ENCODE data around the gene SMG9. TPM values are rescaled to one million over a fixed set of nuclear protein-coding genes. Genes with fewer than 3 reads are reported as not detected.

Gene SMG9
- total RNA-seq, 3 donors from 2014 or later (not counting 1 experiment from before 2014, with no cell fraction given), result 23.3 to 37.4 (median 28.3) TPM

DNA sequence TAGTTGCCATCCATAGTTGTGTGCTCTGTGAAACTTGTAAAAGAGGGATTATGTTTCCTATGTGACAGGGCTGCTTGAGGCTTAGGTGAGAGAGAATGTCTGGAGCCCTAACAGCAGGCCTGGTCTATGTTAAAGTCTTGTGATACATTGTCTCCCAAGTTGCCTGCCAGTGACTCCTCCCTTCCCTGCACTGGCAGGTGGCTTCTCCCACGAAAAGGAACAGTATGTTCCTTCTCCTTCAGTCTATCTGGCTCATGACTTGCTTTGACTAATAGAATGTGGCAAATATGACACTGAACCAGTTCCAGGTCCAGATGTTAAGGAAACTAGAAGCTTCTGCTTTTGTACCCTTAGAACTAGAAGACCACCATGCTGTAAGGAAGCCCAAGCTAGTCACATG is 31.9 kb upstream of the SMG9 start:
- TF ChIP-seq, protein P1, sequence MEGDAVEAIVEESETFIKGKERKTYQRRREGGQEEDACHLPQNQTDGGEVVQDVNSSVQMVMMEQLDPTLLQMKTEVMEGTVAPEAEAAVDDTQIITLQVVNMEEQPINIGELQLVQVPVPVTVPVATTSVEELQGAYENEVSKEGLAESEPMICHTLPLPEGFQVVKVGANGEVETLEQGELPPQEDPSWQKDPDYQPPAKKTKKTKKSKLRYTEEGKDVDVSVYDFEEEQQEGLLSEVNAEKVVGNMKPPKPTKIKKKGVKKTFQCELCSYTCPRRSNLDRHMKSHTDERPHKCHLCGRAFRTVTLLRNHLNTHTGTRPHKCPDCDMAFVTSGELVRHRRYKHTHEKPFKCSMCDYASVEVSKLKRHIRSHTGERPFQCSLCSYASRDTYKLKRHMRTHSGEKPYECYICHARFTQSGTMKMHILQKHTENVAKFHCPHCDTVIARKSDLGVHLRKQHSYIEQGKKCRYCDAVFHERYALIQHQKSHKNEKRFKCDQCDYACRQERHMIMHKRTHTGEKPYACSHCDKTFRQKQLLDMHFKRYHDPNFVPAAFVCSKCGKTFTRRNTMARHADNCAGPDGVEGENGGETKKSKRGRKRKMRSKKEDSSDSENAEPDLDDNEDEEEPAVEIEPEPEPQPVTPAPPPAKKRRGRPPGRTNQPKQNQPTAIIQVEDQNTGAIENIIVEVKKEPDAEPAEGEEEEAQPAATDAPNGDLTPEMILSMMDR (IDR thresholded peaks at IDR 0.05), result no peak
- Mint-ChIP-seq H3K4me3 (no peak overlapping the region), H3K27me3 (ENCODE audit: low read depth in 2 of 2) (peaks cover 16 to 32% of the 10 kb centered on the region in 2 donors), H3K36me3 (no peaks in the 10 kb centered on the region), H3K27ac (no peak overlapping the region), H3K4me1 (no peaks in the 10 kb centered on the region), H3K9me3 (no peaks in the 10 kb centered on the region)
- 61% methylated on average over 1 of the region's 1 CpG for WGBS (ENCODE audit: insufficient coverage)
- no peaks in the 10 kb centered on the region for H3K27me3 ChIP-seq (ENCODE audit: control insufficient read depth, insufficient read depth, low read length)
- intact Hi-C loops (cut with micrococcal nuclease), result no loop called here
- ATAC-seq, result no peak
- H3K9me3 ChIP-seq (ENCODE audit: control insufficient read depth, insufficient read depth, low read length), result no peaks in the 10 kb centered on the region
- no peak overlapping the region for H3K27ac ChIP-seq (ENCODE audit: low read length)
- no peak overlapping the region for H3K4me3 ChIP-seq (ENCODE audit: low read length)
- no peak for DNase-seq
- H3K4me1 ChIP-seq (ENCODE audit: control insufficient read depth, insufficient read depth, low read length), result peaks cover 12% of the 10 kb centered on the region
- no peaks in the 10 kb centered on the region for H3K36me3 ChIP-seq (ENCODE audit: control insufficient read depth, insufficient read depth, low read length)

DNA sequence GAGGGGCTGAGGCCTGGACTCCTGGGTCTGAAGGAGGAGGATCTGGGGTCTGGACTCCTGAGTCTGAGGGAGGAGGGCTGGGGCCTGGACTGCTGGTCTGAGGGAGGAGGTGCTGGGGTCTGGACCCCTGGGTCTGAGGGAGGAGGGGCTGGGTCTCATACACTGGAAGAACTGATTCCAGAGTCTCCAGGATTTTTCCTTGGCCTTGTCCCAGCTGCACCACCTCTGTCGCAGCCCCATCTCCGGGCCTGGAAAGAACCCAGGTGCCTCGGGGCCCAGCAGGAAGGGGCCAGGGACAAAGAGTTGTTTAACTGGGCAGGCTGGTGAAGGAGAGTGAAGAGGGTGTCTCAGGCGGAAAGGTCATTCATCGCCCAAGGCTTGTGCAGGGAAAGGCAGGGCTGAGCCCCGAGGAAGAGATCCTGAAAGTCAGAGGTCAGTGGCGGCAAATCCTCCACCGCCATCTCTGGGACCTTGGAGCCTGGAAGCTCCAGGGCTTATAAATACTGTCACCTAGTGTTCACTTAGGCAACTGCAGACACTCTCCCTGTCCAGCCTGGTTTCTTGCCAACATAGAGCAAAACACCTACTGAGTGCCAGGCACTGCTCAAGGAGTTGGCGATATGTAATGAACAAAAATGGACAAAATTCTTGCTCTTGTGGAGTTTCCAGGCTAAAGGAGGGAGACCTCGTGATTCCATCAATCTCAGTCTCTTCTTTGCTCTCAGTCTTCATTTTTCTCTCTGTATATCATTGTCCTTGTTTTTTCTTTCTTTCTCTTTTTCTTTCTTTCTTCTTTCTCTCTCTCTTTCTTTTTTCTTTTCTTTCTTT is 30.4 kb upstream of the SMG9 start:
- WGBS (ENCODE audit: insufficient coverage), result 31% methylated on average over 10 of the region's 10 CpGs
- Histone ChIP-seq H3K4me1 (ENCODE audit: control insufficient read depth, insufficient read depth, low read length) (peaks cover 20% of the 10 kb centered on the region), H3K27me3 (ENCODE audit: control insufficient read depth, insufficient read depth, low read length) (no peaks in the 10 kb centered on the region), H3K27ac (ENCODE audit: low read length) (peak overlapping the region; percentile 49), H3K36me3 (ENCODE audit: control insufficient read depth, insufficient read depth, low read length) (no peaks in the 10 kb centered on the region), H3K4me3 (ENCODE audit: low read length) (no peak overlapping the region), H3K9me3 (ENCODE audit: control insufficient read depth, insufficient read depth, low read length) (no peaks in the 10 kb centered on the region)
- H3K9me3 Mint-ChIP-seq, result no peaks in the 10 kb centered on the region
- peak in 1 of 2 donors; percentile 85 for DNase-seq
- peaks cover 23 to 35% of the 10 kb centered on the region in 2 donors for H3K27me3 Mint-ChIP-seq (ENCODE audit: low read depth in 2 of 2)
- H3K4me1 Mint-ChIP-seq, result peaks cover 0 to 6% of the 10 kb centered on the region in 2 donors
- ATAC-seq, result peak; percentile 78 to 90 (median 85)
- no peak overlapping the region for H3K4me3 Mint-ChIP-seq
- TF ChIP-seq, protein P1 (IDR thresholded peaks at IDR 0.05), result peak; percentile 92
- no peak overlapping the region for H3K27ac Mint-ChIP-seq
- no peaks in the 10 kb centered on the region for H3K36me3 Mint-ChIP-seq
- intact Hi-C loops (cut with micrococcal nuclease), result loop anchor here (1.0 kb wide), 3 partner anchors 40 to 338 kb away; no protein-coding TSS in a partner anchor

DNA sequence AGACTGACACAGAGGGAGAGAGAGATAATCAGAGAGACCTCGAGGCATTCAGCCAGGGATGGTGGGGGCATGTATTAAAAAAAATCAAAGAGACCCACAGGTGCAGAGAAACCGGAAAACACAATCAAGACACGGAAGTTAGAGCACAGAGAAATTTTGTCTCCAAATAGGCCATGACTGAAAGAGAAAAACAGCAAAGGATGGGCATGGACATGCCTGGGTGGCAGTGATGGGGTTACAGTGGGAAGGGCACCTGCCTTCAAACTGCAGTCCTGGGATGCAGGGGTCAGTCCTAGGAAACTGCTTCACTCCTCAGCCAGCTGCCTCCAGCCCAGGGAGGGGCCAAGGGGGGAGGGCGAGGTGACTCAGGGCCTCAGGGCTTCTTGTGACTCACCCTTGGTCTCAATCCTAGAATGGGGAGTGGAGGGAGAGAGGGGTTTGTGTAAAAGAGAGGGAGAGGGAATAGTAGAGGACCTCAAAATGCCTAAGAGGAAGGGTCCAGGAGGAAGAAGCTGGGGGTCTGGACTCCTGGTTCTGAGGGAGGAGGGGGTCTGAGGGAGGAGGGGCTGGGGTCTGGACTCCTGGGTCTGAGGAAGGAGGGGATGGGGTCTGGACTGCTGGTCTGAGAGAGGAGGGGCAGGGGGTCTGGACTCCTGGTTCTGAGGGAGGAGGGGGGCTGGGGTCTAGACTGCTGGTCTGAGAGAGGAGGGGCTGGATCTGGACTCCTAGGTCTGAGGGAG is 29.6 kb upstream of the SMG9 start:
- no peak overlapping the region for H3K4me3 ChIP-seq (ENCODE audit: low read length)

More for the DNA sequence above, 29.6 kb upstream of the SMG9 start:
- TF ChIP-seq, protein P1 (IDR thresholded peaks at IDR 0.05), result no peak
- ATAC-seq, result no peak
- Mint-ChIP-seq H3K4me1 (peaks cover 0 to 10% of the 10 kb centered on the region in 2 donors), H3K27ac (no peak overlapping the region), H3K9me3 (no peaks in the 10 kb centered on the region), H3K36me3 (no peaks in the 10 kb centered on the region), H3K27me3 (ENCODE audit: low read depth in 2 of 2) (peaks cover 27 to 35% of the 10 kb centered on the region in 2 donors), H3K4me3 (no peak overlapping the region)
- H3K27me3 ChIP-seq (ENCODE audit: control insufficient read depth, insufficient read depth, low read length), result no peaks in the 10 kb centered on the region
- WGBS (ENCODE audit: insufficient coverage), result 63% methylated on average over 4 of the region's 4 CpGs
- intact Hi-C loops (cut with micrococcal nuclease), result no loop called here
- H3K36me3 ChIP-seq (ENCODE audit: control insufficient read depth, insufficient read depth, low read length), result no peaks in the 10 kb centered on the region
- H3K27ac ChIP-seq (ENCODE audit: low read length), result peak overlapping the region; percentile 55
- H3K9me3 ChIP-seq (ENCODE audit: control insufficient read depth, insufficient read depth, low read length), result no peaks in the 10 kb centered on the region
- peak in 1 of 2 donors; percentile 63 for DNase-seq
- H3K4me1 ChIP-seq (ENCODE audit: control insufficient read depth, insufficient read depth, low read length), result peaks cover 24% of the 10 kb centered on the region

Data from natural killer cell (primary cell).